ENCODE results near the gene PRKAG2.

DNA sequence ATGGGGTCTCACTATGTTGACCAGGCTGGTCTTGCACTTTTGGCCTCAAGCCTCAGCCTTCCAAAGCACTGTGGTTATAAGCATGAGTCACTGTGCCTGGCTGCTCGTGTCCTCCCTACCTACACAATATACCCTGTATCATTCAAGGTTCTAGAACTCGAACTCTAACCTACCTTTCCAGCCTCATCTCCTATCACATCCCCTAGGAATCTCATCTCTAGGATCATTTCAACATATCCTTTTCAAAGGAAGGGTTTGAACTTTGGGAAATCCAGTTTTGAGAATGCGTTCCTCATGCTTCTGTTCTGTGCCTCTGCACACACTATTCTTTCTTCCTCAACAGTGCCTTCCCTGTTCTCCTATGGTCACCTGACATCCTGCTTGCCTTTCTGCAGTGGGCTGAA, 269.4 kb downstream of the PRKAG2 start:
- no peak for TF ChIP-seq POLR2A (IDR thresholded peaks at IDR 0.05)
- TF ChIP-seq, protein P1, sequence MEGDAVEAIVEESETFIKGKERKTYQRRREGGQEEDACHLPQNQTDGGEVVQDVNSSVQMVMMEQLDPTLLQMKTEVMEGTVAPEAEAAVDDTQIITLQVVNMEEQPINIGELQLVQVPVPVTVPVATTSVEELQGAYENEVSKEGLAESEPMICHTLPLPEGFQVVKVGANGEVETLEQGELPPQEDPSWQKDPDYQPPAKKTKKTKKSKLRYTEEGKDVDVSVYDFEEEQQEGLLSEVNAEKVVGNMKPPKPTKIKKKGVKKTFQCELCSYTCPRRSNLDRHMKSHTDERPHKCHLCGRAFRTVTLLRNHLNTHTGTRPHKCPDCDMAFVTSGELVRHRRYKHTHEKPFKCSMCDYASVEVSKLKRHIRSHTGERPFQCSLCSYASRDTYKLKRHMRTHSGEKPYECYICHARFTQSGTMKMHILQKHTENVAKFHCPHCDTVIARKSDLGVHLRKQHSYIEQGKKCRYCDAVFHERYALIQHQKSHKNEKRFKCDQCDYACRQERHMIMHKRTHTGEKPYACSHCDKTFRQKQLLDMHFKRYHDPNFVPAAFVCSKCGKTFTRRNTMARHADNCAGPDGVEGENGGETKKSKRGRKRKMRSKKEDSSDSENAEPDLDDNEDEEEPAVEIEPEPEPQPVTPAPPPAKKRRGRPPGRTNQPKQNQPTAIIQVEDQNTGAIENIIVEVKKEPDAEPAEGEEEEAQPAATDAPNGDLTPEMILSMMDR (IDR thresholded peaks at IDR 0.05): no peak
